Measurements from ENCODE around the gene NCOR2.

Gene NCOR2

DNA sequence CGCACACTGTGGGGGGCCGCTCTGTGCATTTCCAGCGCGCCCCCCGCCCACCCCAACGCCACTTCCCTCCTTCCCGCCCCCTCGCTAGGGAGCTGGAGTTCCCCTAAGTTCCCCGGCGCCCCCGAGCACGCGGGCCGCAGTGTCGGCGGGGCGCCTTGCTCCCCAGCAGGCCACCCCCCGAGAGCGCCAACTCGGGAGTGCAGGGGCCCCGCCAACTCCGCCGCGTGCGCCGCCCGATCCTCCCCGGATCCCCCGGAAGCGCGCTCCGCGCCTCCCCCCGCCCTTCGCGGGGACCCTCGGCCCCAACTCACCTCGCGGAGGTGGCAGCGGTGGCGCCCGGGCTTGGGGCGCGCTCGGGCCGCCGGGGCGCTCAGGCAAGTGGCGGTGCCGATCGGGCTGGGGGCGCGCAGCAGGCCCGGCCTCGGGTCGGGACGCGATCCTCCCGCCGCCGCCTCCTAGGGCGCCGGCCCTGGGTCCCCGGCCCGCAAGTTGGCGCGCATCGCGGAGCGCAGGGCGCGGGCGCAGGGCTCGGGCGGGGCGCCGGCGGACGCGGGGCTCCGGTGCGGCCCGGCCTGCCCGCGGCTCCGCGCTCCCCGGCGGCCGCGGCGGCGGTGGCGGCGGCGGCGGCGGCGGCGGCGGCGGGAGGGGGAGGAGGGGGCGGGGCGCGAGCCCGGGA is at the start of gene NCOR2:
Gene NCOR2 (minus strand): TSS at position 616 of the 676 bp plus-strand sequence. CDS start 72,361 bp downstream, outside the sequence.
- no peak for FAIRE-seq

DNA sequence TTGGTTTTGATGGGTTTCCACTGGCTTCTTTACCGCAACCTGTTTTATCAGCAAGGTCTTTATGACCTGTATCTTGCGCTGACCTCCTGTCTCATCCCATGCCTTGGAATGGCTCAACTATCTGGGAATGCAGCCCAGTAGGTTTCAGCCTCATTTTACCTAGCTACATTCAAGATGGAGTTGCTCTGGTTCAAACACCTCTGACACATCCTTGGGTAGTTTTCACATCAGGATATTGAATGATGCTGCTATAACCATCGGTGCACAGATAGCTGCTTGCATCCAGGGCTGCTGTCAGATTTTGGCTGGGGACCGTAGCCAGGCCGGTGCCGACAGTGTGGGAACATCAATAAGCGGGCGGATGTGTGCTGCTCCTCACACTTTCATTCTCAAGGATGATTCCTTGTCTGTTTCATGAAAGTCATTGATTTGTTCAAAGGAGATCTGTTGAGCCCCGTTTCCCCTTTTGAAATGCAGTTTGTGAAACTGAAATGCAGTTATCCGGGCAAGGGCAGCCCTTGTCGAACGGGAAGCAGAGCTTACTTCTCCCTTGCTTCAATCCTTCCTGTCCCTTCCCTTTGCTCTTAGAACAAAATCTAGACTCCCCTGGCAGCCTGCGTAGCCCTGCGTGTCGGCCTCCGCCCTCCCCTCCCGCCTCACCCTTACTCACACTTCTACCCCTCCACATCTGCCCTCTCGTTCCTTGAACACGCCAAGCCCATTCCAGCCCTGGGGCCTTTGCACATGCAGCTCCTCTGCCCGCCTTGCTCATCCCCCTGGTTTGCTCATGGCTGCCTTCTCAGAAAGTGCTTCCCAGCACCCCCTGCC is 49.2 kb upstream of the NCOR2 start:
- no peak for FAIRE-seq

DNA sequence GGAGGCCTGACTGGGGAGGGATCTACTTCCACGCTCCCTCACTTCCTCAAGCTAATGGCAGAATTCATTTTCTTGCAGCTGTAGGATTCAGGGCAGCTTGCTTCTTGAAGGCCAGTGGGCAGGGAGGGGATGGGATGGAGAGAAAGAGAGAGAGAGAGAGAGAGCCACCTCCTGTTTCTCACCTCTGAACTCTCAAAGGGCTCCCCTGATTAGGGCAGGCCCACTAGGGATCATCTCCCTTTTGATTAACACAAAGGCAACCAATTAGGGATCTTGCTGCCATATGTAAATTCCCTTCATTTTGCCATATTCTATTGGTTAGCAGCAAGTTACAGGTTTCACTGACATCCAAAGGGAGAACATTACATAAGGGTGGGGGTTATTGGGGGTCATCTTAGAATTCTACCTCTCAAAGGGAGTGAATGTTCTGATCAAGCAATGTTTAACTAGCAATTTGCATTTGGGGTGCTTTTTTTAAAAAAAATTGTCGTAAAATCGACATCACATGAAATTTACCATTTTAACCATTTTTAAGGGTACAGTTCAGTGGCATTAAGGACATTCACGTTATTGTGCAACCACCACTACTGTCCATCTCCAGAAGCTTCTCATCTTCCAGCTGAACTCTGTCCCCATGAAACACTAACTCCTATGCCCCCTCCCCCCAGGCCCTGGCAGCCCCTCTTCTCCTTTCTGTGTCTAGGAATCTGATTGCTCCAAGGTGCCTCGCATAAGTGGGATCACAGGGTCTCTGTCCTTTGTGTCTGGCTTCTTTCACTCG is 47.3 kb upstream of the NCOR2 start:
- no peak for FAIRE-seq

DNA sequence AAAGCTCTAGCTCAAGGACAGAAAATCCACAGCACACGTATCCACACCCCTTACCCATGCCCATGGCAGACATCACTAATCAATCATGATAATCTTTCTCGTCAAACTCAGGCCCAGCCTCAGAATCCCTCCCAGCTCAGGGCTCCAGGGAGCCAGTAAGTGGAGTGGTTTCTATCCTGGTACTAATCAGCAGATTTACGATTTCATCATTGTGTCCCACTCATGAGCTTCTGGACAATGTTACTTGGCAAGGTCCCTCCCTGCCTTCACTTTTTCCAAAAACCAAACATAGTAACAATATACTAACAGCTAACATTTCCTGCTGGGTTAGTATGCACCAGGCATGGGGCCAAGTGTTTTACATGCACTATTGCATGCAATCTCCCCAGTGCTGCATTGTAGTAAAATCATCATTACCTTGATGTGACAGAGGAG is 45.8 kb upstream of the NCOR2 start:
- no peak for FAIRE-seq

DNA sequence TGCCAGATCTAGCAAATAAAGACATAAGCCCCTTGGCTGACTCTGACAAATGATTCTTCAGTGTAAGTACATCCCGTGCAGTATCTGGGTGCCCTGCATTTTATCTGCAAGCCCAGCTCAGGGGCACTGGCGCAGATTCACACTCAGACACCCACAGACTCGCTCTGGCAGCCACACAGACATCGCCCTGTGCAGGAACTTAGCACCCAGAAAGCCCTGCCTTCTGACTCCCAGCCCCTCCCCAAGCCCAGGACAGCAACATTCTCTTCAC is 44.9 kb upstream of the NCOR2 start:
- no peak for FAIRE-seq

DNA sequence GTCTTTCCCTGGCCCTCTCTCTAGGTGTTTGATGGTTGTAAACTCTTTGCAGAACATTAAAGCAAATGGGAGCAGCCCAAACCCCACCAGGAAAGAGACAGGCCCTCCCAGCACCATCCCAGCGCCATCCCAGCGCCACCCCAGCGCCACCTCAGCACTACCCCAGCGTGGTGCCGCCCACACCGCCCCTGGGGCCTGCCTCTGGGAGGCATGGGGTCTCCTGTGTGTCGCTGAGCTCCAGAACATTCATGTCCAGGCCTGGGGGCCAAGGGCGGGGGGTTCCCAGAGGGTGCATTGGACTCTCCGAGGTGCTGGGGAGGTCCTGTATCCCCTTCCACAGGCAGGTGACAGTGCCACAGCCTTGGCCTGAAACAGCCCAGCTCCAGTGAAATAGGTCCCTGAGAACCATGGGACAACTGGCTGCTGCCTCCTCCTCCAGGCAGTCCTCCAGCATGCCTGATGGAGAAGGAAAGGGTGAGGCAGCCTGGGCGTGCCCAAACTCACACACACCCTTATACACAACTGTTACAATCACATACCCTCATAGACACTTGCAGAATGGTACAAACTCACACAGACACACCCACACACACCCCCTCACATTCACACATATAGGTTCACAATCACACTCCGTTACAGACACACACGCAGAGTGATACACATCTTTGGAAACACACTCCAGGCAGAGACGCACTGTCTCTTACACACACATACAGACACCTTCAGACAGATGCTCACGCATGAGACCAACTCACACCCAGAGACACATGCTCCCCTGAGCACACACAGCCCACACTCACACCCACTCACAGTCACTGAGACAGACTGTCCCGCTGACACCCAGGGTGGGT is 44.4 kb upstream of the NCOR2 start:
- no peak for FAIRE-seq

DNA sequence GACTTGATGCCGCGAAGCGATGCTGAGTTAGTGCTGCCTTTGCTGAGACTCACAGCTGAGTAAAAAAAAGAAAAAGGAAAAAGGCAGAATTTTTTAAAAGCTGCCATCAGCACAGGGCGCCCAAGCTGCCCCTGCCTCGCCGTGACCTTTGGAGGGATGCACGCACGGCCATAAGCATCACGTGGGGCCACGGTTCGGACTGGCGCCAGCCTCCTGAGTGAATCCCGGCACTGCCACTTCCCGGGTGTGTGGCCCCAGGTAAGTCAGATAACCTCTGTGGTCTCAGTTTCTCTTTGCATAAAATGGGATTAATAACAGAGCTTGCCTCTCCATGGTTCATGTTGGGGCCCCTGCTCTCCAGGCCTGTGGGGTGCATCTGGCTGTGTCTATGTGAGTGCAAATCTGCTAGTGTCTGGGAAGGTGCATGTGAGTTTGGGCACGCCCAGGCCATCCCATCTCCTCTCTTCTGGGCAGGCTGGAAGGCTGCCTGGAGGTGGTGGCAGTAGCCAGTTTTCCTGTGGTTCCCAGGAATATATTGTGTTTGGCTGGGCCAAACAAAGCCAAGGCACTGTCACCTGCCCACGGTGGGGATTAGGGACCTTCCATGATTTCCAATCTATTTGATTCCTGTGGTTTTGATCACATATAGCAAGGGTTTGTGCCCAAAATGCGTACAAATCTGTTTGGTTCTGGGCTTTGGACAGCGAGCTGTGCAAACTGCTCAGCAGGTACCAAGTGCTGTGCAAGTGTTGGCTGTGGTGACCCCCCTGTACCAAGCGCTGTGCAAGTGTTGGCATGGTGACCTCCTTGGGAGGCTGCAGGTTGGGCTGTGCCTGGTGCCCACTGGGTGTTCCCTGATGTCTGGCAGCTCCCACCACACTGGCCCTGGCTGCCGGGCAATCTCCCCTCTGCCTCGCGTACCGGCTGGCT is 43.5 kb upstream of the NCOR2 start:
- FAIRE-seq = no peak

DNA sequence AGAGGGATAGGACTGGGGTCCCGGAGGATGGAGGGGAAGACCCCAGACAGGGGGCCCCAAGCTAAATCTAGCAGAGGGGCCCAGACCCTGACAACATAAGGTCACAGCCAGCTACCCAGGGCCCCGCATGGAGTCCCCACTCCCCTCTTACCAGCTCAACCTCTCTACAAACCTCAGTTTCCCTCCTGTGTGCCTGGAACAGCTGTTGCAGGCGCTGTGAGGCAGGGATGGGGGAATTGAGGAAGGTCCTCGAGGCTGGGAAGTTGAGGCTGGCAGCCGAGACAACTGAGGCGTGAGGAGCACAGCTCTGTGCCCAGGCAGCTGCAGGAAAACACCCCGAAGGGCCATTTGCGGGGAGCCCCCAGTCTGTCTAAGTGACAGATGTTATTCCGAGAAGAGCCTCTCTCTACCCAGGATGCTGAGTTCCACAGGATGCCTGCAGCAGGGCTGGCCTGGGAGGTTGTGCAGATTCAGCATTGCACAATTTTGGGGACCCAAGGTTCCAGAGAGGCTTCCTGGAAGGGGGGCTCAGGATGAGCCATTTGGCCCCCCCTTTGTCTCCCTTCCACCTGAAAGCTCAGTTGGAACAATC is 42.7 kb upstream of the NCOR2 start:
- no peak for FAIRE-seq

DNA sequence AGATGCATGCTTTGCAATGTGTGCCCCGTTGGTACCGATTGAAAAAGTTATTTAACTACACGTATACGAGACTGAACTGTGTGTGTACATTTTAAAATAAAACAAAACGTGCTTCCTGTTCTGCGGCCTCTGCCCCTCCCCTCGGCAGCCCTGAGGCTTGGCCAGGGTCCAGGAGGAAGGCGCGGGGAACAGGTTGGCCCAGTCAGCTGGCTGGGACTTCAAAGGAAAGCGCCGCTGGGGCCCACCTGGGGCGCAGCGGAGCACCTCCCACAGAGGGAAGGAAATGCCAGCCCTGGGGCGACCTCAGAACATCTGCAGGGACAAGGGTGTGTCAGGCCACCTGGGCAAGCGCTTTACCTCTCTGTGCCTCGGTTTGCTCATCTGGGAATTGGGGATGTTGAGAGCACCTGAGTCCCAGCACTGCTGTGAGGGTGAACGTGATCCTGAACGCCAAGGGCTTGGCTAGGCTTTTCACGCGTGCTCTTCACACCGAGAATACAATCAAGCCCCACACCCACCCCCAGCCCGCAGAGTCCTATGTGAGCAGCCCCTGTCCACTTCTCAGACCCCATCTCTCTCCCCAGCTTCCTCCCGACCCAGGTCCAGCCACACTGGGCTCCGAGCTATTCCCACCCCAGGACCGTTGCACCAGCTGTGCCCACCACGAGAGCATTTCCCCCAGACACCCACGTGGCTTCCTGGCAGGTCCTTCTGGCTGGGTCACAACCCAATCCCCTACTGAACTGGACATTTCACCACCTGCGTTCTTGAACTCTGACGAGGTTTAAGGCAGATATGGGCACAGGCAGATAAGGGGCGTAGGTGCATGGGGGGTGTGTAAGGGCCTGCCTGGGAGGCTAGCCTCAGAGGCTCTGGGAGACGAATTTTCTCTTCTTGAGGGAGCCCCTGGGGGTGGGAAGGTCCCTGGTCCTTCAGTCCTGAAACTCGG is 41.9 kb upstream of the NCOR2 start:
- no peak for FAIRE-seq

DNA sequence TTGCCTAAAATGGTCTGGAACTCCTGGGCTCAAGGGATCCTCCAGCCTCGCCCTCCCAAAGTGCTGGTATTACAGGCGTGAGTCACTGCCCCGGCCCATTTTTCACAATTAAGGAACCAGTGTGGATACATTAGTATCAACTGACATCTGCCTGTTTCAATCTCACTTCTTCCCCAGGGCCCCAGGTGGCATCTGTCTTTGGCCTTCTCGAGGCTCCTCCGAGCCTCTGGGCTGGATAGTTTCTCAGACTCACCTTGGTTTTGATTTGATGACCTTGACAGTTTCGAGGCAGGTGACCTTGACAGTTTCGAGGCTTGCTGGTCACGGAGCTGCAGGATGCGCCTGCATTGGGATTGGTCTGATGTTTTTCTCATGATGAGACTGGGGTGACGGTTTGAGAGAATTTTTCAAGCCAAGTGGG is 41.0 kb upstream of the NCOR2 start:
- no peak for FAIRE-seq

DNA sequence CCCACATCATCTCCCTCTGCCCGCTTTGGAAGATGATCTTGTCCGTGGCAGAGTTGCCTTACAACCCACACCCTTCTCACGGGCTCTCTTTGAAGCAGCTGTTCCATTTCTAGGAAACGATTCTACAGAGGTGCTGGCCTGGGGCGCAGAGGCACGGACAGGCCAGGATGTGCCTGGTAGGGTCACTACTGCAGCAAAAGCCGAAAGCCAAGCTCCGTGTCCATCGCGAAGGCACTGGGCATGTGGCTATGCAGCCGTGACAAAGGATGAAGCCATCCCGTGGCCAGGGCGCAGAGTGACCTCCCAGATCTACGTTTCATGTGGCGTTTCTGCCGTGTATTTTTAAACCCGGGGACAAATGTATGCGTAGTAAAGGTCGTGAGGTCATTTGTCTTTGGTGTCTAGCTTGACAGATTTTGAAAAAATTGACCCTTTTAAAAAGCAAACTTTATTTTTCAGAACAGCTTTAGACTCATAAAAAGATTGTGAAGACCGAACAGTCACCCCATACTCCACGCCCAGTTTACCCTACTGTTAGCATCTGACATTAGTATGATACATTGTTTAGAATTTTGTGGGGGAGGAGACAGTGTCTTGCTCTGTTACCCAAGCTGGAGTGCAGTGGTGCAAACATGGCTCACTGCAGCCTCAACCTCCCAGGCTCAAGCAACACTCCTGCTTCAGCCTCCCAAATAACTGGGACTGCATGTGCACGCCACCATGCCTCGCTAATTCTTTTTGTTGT is 40.4 kb upstream of the NCOR2 start:
- FAIRE-seq = no peak

DNA sequence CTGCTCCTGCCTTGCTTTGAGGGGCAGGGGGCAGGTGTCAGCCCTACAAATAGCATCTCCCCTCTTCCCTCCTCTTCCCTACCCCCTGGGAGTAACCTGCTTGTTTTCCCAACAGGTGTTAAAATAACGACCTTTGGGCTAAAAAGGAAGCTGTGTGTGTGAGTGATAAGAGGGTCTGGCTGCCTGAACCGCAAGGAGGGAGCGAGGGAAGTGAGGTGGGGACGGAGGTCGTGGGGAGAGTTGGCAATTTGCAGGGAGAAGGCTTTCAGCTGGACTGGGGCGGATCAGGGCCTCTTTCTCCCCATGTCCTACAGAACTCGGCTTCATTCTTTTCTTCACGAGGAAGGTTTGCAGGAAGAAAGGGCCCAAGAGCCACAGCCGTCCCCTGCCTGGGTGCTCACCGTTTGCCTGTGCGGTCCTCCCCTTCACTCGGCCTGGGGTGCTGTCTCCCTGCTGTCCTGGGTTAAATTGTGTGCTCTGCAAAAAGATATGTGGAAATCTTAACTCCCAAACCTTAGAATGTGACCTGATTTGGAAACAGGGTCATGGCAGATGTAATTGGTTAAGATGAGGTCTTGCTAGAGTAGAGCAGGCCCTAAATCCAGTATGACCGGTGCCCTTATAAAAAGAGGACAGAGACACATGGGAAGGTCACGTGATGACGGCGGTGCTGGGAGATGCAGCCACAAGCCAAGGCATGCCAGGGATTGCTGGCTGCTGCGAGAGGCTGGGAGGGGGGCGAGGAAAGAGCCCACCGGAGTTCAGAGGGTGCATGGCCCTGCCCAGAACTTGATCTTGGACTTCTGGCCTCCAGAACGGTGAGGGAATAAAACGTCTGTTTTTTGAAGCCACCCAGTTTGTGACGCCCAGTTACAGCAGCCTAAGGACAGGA is 38.7 kb upstream of the NCOR2 start:
- no peak for FAIRE-seq

DNA sequence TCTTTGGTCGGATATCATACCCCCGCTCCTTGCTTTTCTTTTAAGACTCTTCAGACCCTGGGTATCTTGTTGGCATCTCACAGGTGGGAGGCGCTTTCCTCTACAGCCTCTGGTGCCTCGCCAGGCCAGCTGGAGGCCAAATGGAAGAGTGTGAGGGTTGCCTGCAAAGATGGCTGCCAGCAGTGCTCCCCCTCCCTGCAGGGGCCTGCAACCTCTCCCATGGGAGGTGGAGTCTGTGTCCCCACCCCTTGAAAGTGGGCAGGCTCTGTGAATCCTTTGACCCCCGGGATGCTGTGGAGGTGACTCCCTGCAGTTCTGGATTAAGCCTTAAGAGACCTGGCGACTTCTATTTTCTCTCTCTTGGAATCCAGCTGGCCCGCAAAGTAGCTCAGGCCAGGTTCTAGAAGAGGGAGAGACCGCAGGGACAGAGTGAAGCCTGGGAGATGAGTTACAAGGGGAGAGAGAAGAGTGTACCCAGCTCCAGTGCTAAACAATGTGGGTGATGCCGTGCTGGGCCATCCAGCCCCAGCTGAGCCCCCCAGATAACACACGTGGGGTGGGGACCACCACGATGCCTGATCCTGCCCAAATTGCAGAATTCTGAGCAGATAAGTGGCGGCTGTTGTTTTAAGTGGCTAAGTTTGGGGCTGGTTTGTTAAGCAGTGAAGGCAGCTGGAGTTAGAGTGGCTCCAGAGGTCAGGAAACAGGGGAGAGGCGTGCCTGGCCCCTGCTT is 37.9 kb upstream of the NCOR2 start:
- no peak for FAIRE-seq

DNA sequence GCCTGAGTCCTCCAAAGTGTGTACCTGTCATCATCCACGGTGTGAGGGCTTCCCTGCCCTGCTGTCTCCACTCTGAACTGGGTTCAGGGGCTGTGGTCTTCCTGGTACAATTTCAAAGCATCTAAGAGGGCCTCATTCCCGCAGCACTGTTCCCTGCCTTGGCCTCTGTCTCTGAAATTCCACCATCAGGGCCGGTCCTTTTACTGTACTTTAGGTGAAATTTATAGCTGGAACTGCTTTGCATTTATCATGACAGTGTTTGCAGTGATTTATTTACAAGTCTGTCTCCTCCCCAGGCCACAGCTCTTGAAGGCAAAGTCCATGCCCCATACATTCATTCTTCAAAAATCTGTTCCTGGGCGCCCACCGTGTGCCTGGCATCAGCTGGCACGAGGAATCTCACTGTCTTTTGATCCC is 36.9 kb upstream of the NCOR2 start:
- FAIRE-seq = no peak

DNA sequence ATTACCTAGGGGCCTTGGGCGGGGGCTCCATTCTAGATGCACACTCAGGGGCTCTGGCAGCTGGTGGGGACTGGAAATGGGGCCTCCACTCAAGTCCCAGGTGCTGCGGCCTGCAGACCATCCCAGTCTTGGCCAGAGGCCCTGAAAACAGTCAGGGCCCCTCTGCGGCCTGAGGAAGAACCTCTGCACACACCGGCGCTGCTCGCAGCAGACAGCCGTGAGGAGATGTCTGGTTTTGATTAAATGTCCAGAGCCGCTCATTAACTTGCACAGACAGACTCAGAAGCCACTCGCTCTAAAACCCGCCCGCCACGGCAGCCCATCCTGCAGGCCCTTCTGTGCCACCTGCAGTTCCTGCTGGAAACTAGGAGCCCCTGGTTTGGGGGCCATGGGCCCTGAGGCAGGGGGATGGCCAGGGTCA is 36.4 kb upstream of the NCOR2 start:
- FAIRE-seq = no peak

DNA sequence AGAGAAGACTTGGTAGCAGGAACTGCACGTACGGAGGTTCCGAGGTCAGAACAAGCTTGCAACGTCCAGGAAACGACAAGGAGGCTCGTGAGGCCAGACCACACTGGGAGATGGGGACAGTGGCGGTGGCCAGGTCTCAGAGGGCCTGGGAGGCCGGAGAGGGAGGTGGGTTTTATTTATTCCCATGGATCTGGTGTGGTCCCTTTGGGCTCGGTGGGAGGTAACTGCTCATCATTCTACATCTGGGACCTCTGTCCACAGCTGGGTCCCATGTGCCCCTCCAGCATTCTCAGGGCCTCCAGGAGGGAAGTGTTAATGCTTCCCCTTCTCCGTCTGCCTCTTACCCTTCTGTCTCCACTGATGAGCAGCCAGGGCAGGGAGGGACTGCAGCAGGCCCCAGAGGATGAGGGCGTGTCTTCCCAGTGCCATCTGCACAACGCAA is 35.7 kb upstream of the NCOR2 start:
- no peak for FAIRE-seq

DNA sequence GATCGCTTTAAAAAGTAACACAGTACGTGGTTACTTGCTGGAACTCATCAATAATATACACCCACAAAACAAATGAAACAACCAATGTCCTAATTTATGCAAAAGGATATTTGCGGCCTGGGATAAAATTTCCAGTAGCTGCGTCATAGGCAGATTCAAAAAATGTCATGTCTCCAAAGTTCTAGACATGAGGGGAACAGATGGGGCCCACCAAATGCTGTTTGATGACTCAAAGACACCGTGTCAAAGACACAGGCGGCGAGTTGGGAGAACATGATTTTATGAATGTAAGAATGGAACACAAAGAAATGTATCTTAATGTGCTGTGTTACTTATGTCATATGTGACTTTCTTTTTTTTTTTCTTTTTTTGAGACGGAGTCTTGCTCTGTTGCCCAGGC is 34.3 kb upstream of the NCOR2 start:
- FAIRE-seq = no peak

Measured in G401.6 (cell line).